Measurements from ENCODE around the gene ZNF341. TPM values are rescaled to one million over a fixed set of nuclear protein-coding genes. Genes with fewer than 3 reads are reported as not detected.

ZNF341 gene
- total RNA-seq, 1 donor from 2014 or later, result 5.3 TPM

DNA sequence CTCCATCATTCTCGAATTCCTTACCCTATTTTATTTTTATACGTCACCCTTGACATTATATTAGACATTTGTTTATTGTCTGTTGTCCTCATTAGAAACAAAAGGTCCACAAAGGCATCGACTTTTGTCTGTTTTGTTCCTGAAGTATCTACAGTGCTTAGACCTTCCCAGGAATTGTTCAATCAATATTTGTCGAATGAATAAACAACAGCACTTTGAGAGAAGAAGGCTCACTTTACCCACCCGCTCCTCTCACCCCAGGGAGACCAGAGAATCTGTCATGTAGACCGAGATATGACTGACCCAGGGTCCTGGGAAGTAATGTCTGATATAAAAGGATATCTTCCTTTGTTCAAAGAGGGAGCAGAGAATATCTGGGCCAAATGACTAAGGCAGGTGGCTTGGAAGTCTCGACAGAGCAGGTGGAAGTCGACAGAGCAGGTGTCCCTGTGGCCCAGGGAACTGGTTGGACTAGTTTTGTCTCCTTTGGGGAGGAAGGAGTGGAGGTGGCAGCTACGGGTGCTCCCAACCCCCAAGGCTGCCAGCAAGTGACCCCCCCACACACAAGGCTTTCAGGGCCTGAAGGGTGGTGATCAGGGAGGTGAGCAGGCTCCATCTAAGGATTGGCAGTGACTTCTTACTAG is 64.6 kb downstream of the ZNF341 start:
- H3K9me3 Mint-ChIP-seq, result peaks cover 3% of the 10 kb centered on the region
- H3K27ac Mint-ChIP-seq, result peak overlapping the region; percentile 82
- H3K4me1 Mint-ChIP-seq, result peaks cover 15% of the 10 kb centered on the region
- no peak overlapping the region for H3K4me3 Mint-ChIP-seq
- TF ChIP-seq, protein P1, sequence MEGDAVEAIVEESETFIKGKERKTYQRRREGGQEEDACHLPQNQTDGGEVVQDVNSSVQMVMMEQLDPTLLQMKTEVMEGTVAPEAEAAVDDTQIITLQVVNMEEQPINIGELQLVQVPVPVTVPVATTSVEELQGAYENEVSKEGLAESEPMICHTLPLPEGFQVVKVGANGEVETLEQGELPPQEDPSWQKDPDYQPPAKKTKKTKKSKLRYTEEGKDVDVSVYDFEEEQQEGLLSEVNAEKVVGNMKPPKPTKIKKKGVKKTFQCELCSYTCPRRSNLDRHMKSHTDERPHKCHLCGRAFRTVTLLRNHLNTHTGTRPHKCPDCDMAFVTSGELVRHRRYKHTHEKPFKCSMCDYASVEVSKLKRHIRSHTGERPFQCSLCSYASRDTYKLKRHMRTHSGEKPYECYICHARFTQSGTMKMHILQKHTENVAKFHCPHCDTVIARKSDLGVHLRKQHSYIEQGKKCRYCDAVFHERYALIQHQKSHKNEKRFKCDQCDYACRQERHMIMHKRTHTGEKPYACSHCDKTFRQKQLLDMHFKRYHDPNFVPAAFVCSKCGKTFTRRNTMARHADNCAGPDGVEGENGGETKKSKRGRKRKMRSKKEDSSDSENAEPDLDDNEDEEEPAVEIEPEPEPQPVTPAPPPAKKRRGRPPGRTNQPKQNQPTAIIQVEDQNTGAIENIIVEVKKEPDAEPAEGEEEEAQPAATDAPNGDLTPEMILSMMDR (IDR thresholded peaks at IDR 0.05; ENCODE audit: unreplicated experiment), result no peak
- H3K27me3 Mint-ChIP-seq (ENCODE audit: low read depth), result no peaks in the 10 kb centered on the region
- no peak for DNase-seq (ENCODE audit: low spot score in 2 of 2, unreplicated experiment in 2 of 2)
- no peaks in the 10 kb centered on the region for H3K36me3 Mint-ChIP-seq

DNA sequence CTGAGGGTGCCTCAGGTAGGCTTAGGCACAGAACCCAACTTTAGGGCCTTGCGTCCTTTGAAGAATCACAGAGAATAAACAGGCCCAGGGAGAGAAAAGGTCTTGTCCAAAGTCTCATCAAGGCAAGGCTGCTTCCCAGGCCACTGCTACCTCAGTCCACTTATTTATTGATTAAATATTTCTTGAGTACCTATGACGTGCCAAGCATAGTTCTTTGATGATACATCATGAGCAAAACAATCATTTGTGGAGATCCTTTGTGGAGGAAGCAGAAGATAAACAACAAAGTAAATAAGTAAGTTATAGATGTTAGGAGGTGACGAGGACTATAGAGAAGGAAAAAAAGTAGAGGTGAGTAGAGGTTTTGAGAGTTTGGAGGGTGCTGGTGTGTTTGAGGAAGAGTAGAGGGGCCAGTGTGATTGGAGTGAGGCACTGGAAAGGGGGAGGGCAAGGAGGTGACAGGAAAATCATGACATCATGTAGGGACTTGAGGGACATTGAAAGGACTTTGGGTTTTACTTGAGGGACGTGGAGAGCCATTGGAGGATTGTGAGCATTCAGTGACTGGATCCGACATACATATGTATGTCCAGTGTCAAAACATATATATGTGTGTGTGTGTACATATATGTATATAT is 65.2 kb downstream of the ZNF341 start:
- Mint-ChIP-seq H3K4me3 (no peak overlapping the region), H3K36me3 (no peaks in the 10 kb centered on the region), H3K27me3 (ENCODE audit: low read depth) (no peaks in the 10 kb centered on the region), H3K4me1 (peaks cover 15% of the 10 kb centered on the region), H3K27ac (peak overlapping the region; percentile 82), H3K9me3 (peaks cover 8% of the 10 kb centered on the region)
- DNase-seq (ENCODE audit: low spot score in 2 of 2, unreplicated experiment in 2 of 2), result no peak
- TF ChIP-seq, protein P1 (IDR thresholded peaks at IDR 0.05; ENCODE audit: unreplicated experiment), result no peak

DNA sequence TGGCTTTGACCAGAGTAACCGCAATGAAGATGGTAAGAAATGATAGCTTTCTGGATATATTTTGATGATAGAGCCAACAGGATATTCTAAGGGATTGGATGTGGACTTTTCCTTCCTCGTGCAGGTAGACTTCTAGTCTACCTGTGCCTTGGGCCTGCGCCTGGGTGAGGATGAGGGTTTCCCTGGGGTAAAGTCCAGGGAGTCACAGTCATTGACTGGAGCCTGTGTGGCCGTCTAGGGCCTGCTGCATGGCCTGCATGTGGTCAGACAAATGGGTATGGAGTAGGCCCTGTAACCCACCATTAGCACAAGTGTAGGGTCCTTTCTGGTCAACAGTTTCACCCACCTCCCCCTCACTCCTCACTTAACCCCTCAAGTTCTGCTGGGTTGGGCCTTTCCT is 66.6 kb downstream of the ZNF341 start:
- H3K27me3 Mint-ChIP-seq (ENCODE audit: low read depth), result no peaks in the 10 kb centered on the region
- H3K4me1 Mint-ChIP-seq, result peaks cover 12% of the 10 kb centered on the region
- H3K9me3 Mint-ChIP-seq, result peaks cover 8% of the 10 kb centered on the region
- H3K36me3 Mint-ChIP-seq, result no peaks in the 10 kb centered on the region
- no peak for DNase-seq (ENCODE audit: low spot score in 2 of 2, unreplicated experiment in 2 of 2)
- TF ChIP-seq, protein P1 (IDR thresholded peaks at IDR 0.05; ENCODE audit: unreplicated experiment), result no peak
- no peak overlapping the region for H3K4me3 Mint-ChIP-seq
- H3K27ac Mint-ChIP-seq, result no peak overlapping the region

DNA sequence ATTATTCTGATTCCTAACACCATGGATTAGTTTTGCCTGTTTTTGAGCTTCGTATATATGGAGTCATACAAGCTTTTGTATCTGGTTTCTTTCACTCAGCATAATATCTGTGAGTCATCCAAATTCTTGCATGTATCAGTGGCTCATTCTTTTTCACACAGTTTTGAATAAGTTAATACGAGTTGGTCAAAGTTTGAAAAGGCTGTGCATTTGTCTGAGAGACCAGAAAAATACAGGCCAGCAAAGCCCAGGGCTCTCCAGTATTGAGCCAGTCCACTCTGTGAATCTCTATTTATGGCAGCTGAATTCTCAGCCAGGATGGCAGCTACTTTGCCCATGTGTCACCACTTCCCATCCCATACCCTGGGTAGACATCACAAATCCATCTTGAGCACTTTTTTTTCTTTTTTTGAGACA is 72.1 kb downstream of the ZNF341 start:
- Mint-ChIP-seq H3K4me1 (peaks cover 4% of the 10 kb centered on the region), H3K36me3 (no peaks in the 10 kb centered on the region), H3K9me3 (peaks cover 5% of the 10 kb centered on the region), H3K27ac (peak overlapping the region; percentile 39), H3K27me3 (ENCODE audit: low read depth) (no peaks in the 10 kb centered on the region), H3K4me3 (no peak overlapping the region)
- no peak for DNase-seq (ENCODE audit: low spot score in 2 of 2, unreplicated experiment in 2 of 2)
- TF ChIP-seq, protein P1 (IDR thresholded peaks at IDR 0.05; ENCODE audit: unreplicated experiment), result no peak

DNA sequence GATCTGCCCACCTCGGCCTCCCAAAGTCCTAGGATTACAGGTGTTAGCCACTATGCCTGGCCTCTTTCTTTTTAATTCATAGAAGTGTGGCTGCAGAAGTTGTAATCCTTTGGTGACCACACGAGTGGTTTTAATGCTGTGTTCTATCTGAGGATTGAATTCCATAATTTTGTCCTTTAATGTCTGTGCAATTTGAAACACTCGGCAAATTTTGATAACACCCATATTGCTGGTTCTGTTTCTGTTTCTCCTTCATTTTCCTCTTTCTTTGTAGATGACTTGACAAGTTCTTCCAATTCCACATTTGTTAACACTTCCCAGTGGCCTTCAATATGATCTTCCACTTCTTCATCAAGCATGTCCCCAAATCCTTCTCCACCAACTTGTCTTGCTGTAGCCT is 76.6 kb downstream of the ZNF341 start:
- no peak for DNase-seq (ENCODE audit: low spot score in 2 of 2, unreplicated experiment in 2 of 2)
- TF ChIP-seq, protein P1 (IDR thresholded peaks at IDR 0.05; ENCODE audit: unreplicated experiment), result no peak
- Mint-ChIP-seq H3K4me1 (peaks cover 17% of the 10 kb centered on the region), H3K27me3 (ENCODE audit: low read depth) (no peaks in the 10 kb centered on the region), H3K9me3 (no peaks in the 10 kb centered on the region), H3K4me3 (no peak overlapping the region), H3K36me3 (no peaks in the 10 kb centered on the region), H3K27ac (no peak overlapping the region)
